Cardiac fibroblast (primary cell): ENCODE measurements around the gene LRRC66.

Experiments
- DNase-seq, 2 donors: peaks; one replicate each; pipeline versions ENCODE4 v3.0.0 to v3.0.0-alpha.2; 2010; ENCODE audit warnings: low read depth in 2 of 2
- H3K4me3 ChIP-seq, 2 donors: replicated peaks in 1 of 2; 1 replicate in 1 of 2; 2 replicates in 1 of 2; pipeline ENCODE4 v1.5.1; 2011; ENCODE audit warnings: low read depth in 2 of 2, low read length in 2 of 2, mild to moderate bottlenecking in 2 of 2, moderate library complexity in 1 of 2
- CTCF ChIP-seq: IDR thresholded peaks from one replicate; pipeline ENCODE4 v1.5.1; 2011; ENCODE audit warnings: low read depth, mild to moderate bottlenecking, low read length, inconsistent platforms

LRRC66 gene

GRCh38 chr4:52015366-52015765, 4.8 kb downstream of the LRRC66 start:
- TF ChIP-seq CTCF, result no peak
- peak in 1 of 2 donors; percentile 17 for DNase-seq
- H3K4me3 ChIP-seq, result no peak overlapping the region

GRCh38 chr4:52014903-52015302, 5.3 kb downstream of the LRRC66 start:
- DNase-seq, result no peak
- no peak for TF ChIP-seq CTCF
- no peak overlapping the region for H3K4me3 ChIP-seq

GRCh38 chr4:52012651-52013050, 7.5 kb downstream of the LRRC66 start:
- DNase-seq, result no peak
- H3K4me3 ChIP-seq, result no peak overlapping the region
- TF ChIP-seq CTCF, result no peak

- no peak for DNase-seq
- no peak overlapping the region for H3K4me3 ChIP-seq
- no peak for TF ChIP-seq CTCF
Measured at GRCh38 chr4:52010986-52011385, 9.2 kb downstream of the LRRC66 start.

GRCh38 chr4:52006887-52007286, 13.3 kb downstream of the LRRC66 start:
- no peak for DNase-seq
- no peak for TF ChIP-seq CTCF
- no peak overlapping the region for H3K4me3 ChIP-seq

- no peak for DNase-seq
- no peak overlapping the region for H3K4me3 ChIP-seq
- TF ChIP-seq CTCF, result no peak
Measured at GRCh38 chr4:52005604-52006273, 14.4 kb downstream of the LRRC66 start.

GRCh38 chr4:52004414-52004813, 15.7 kb downstream of the LRRC66 start:
- TF ChIP-seq CTCF, result no peak
- DNase-seq, result no peak
- no peak overlapping the region for H3K4me3 ChIP-seq
